Adipocyte (in vitro differentiated cells): ENCODE results near the gene CFAP45.
A peak's percentile ranks its signal among the peaks of the same experiment; 100 is the strongest.

Source experiments
- DNase-seq: peaks from one replicate; pipeline ENCODE4 v3.0.0-alpha.2; 2015; ENCODE audit warnings: low read depth
- H3K27me3 ChIP-seq: replicated peaks from 2 replicates; pipeline ENCODE4 v1.7.0; 2013; ENCODE audit warnings: mild to moderate bottlenecking, low read length, moderate library complexity; ENCODE audit not compliant: control insufficient read depth, insufficient read depth
- H3K36me3 ChIP-seq: 2 replicates; pipeline ENCODE4 v1.7.0; 2013; ENCODE audit warnings: low read length, mild to moderate bottlenecking, moderate library complexity; ENCODE audit not compliant: control insufficient read depth, insufficient read depth, severe bottlenecking
- H3K4me1 ChIP-seq: 2 replicates; pipeline ENCODE4 v1.7.0; 2013; ENCODE audit warnings: mild to moderate bottlenecking, low read length, moderate library complexity; ENCODE audit not compliant: control insufficient read depth, insufficient read depth
- H3K4me3 ChIP-seq: 2 replicates; pipeline ENCODE4 v1.7.0; 2013; ENCODE audit warnings: mild to moderate bottlenecking, low read length, moderate library complexity
- H3K9ac ChIP-seq: 2 replicates; pipeline ENCODE4 v1.7.0; 2013; ENCODE audit warnings: mild to moderate bottlenecking, low read length, moderate library complexity
- H3K9me3 ChIP-seq: 2 replicates; pipeline ENCODE4 v1.7.0; 2013; ENCODE audit warnings: mild to moderate bottlenecking, low read length, moderate library complexity; ENCODE audit not compliant: control insufficient read depth

The CFAP45 gene

DNA sequence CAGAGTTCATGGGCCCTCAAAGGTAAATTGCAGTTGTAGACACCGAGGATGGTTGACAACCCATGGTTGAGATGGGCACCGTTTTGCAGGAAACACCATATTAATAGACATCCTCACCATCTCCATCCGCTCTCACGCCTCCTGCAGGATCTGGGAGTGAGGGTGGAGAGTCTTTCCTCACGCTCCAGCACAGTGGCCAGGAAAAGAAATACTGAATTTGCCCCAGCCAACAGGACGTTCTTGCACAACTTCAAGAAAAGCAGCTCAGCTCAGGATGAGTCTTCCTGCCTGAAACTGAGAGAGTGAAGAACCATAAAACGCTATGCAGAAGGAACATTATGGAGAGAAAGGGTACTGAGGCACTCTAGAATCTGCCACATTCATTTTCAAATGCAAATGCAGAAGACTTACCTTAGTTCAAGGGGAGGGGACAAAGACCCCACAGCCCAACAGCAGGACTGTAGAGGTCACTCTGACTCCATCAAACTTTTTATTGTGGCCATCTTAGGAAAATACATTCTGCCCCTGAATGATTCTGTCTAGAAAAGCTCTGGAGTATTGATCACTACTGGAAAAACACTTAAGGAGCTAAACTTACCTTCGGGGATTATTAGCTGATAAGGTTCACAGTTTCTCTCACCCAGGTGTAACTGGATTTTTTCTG is 64.0 kb downstream of the CFAP45 start:
- no peak for DNase-seq
- no peaks in the 10 kb centered on the region for H3K27me3 ChIP-seq

DNA sequence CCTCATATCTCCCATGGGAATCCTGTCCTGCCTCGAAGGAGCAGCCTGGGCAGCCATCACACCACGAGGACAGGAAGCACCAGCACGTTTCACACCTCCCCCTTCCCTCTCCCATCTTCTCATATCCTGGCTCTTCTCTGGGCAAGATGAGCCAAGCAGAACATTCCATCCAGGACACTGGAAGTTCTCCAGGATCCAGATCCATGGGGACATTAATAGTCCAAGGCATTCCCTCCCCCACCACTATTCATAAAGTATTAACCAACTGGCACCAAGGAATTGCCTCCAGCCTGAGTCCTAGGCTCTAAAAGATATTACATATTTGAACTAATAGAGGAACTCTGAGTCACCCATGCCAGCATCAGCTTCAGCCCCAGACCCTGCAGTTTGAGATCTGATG is 64.6 kb downstream of the CFAP45 start:
- DNase-seq, result no peak
- H3K9me3 ChIP-seq, result no peaks in the 10 kb centered on the region
- no peak overlapping the region for H3K4me3 ChIP-seq
- H3K27me3 ChIP-seq, result no peaks in the 10 kb centered on the region
- H3K4me1 ChIP-seq, result peaks cover 18% of the 10 kb centered on the region
- H3K9ac ChIP-seq, result no peak overlapping the region
- H3K36me3 ChIP-seq, result no peaks in the 10 kb centered on the region

More for the DNA sequence above, 64.0 kb downstream of the CFAP45 start:
- Histone ChIP-seq H3K36me3 (no peaks in the 10 kb centered on the region), H3K9me3 (no peaks in the 10 kb centered on the region), H3K4me1 (peaks cover 13% of the 10 kb centered on the region), H3K9ac (no peak overlapping the region), H3K4me3 (no peak overlapping the region)

DNA sequence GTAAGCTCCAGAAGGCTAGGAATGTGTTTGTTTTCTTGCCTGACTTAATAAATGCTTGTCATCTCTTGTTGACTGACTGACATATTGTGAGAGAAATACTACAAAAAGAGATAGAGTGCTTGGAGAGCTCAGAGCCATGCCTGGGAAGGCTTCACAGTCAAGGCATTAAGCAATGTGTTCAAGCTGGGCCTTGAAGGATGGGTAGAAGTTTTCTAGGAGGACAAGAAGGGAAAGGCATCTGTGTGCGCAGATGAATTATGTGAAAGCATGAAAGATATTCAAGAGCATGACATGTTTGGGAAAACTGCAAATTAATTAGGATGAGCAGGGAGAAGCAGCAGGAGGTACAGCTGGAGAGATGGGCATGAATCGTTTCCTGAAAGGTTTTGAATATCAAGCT is 67.7 kb downstream of the CFAP45 start:
- Histone ChIP-seq H3K4me3 (no peak overlapping the region), H3K27me3 (no peaks in the 10 kb centered on the region), H3K9ac (no peak overlapping the region), H3K9me3 (no peaks in the 10 kb centered on the region), H3K36me3 (no peaks in the 10 kb centered on the region), H3K4me1 (peaks cover 27% of the 10 kb centered on the region)
- DNase-seq, result no peak

DNA sequence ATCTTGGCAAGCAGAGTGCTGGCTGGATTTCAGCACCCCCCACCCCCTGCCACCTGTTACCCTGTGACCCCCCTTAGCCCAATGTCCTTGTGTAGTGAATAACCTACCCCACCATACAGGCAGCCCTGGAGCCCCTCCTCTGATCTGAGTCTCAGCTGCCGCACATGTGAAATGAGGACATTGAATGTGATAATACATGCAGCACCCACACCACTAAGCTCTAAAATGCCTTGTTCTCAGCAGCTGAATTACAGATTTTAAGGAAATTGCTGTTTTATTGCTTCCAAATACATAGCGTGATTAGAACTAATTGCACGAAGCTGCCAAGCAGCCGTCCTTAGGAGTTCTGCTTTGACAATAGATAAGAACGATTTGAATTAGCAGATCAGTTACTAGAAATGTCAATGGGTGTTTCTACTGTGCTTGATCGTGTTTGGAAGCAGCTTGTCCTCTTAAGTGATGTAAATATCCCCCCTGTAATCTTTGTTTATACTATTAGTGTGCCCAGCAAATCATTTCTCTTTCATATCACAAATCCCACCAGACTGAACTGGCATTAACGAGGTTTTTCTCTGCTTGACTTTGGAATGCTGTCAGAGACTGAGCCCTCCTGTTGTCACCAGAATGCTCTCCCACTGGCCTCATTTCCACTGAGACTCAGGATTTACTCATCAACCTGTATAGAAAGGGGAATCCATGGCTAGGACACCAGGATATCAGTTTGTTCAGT is 68.4 kb downstream of the CFAP45 start:
- H3K4me3 ChIP-seq, result no peak overlapping the region
- no peaks in the 10 kb centered on the region for H3K9me3 ChIP-seq
- no peak for DNase-seq
- no peaks in the 10 kb centered on the region for H3K27me3 ChIP-seq
- no peak overlapping the region for H3K9ac ChIP-seq
- no peaks in the 10 kb centered on the region for H3K36me3 ChIP-seq
- peaks cover 27% of the 10 kb centered on the region for H3K4me1 ChIP-seq

DNA sequence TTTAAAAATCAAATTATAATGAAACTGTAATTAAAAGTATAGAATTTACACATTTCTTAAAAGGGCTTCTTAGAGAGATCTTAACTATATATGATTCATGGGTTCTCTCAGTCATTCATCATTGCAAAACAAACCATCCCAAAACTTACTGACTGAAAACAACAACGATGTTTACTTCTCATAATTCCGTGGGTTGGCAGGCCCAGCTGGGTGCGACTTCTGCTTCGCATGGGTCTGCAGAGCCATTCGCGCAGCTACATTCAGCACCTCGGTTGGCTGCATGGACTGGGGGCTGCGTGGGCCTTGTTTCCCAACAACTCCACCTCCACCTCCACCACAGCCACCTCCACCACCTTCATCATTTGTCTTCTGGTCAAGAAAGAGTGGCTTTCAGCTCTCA is 69.2 kb downstream of the CFAP45 start:
- Histone ChIP-seq H3K4me3 (no peak overlapping the region), H3K9me3 (no peaks in the 10 kb centered on the region), H3K4me1 (peaks cover 22% of the 10 kb centered on the region), H3K36me3 (no peaks in the 10 kb centered on the region), H3K27me3 (no peaks in the 10 kb centered on the region), H3K9ac (no peak overlapping the region)
- DNase-seq, result no peak

DNA sequence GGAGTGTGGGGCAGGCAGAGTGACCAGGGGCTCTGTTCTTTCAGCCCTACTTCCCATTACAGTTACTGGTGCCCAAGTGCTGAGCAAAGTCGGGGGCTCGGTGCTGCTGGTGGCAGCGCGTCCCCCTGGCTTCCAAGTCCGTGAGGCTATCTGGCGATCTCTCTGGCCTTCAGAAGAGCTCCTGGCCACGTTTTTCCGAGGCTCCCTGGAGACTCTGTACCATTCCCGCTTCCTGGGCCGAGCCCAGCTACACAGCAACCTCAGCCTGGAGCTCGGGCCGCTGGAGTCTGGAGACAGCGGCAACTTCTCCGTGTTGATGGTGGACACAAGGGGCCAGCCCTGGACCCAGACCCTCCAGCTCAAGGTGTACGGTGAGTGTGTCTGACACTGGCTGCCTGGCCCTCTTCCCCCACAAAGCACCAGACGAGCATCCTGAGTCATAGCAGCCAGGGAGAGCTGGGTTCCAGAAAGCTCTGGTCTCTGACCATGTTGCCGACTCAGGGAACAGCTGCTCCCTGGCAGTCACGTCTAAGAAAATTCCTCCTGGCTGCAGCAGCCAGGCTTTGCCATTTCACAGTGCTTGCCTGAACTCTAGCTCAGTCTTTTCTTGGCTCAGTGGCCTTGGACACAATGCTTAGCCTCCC is 70.0 kb downstream of the CFAP45 start:
- Histone ChIP-seq H3K36me3 (no peaks in the 10 kb centered on the region), H3K9me3 (no peaks in the 10 kb centered on the region), H3K27me3 (no peaks in the 10 kb centered on the region), H3K9ac (no peak overlapping the region), H3K4me1 (peaks cover 15% of the 10 kb centered on the region), H3K4me3 (no peak overlapping the region)
- DNase-seq, result peak; percentile 46

DNA sequence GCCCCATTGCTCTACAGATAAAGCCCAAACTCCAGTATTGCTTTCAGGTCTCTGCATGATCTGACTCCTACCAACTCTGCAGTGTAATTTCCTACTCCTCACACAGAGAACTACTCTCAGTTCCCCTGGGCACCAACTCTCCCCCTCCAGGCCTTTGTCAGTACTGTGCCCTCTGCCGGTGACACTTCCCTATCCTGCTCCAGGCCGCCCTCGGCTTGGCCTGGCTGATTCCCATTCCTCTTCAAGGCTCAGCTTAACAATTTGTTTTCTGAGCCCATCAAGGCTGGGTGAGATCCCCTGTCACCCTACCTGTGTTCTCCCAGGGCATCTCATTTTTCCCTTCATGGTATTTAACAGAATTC is 70.7 kb downstream of the CFAP45 start:
- DNase-seq, result no peak
- Histone ChIP-seq H3K36me3 (no peaks in the 10 kb centered on the region), H3K9ac (no peak overlapping the region), H3K27me3 (no peaks in the 10 kb centered on the region), H3K9me3 (no peaks in the 10 kb centered on the region), H3K4me3 (no peak overlapping the region), H3K4me1 (peaks cover 15% of the 10 kb centered on the region)

DNA sequence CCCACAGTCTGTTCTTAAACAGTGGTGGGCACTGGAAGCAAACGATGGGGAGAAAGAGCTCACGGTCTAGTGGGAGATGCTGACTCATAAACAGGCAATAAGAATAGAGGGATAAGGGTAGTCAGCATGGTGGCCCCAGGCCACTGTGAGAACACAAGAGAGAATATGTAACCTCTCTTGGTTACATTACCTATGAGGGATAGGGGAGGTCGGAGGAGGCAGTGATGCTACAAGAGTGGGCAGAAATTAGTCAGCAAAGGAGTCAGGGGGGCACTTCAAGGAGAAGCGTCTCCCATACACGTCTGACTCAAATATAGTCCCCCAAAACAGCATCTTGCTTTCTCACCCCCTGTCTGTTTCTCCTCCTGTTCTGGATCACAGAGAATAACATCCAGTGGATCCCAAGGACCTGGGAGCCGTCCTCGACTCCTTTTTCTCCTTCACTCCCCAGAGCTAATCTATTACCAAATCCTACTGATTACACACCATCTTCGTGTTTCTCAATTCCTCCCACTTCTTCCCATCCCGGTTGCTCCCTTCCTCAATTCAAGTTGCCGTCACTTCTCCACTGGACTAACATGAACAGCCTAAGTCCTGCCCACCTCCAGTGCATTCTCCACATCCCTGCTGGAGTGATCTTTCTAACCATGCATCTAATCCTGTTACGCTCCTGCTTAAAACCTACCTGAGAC is 71.2 kb downstream of the CFAP45 start:
- Histone ChIP-seq H3K4me3 (no peak overlapping the region), H3K36me3 (no peaks in the 10 kb centered on the region), H3K9ac (no peak overlapping the region), H3K4me1 (peaks cover 15% of the 10 kb centered on the region), H3K27me3 (no peaks in the 10 kb centered on the region), H3K9me3 (no peaks in the 10 kb centered on the region)
- no peak for DNase-seq

DNA sequence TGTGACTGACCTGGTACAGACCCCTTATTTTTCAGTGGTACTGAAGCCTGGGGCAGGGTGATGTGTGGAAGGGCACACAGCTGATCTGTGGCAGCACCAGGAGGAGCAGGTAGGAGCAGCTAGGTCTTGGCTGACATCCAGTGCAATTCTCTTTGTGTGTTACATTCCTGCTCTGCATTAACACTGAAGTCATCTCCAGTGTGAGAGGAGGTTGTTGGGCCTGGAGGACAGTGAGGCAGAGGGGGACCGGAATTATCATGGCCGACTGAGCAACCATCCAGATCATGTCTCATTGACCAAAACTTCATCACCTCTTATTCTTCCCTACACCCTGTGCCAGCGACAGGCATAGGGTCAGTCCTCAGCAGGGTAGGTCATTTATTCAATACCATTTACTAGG is 71.8 kb downstream of the CFAP45 start:
- no peak overlapping the region for H3K4me3 ChIP-seq
- H3K9ac ChIP-seq, result no peak overlapping the region
- no peaks in the 10 kb centered on the region for H3K36me3 ChIP-seq
- peaks cover 2% of the 10 kb centered on the region for H3K27me3 ChIP-seq
- DNase-seq, result no peak
- no peaks in the 10 kb centered on the region for H3K9me3 ChIP-seq
- H3K4me1 ChIP-seq, result peaks cover 15% of the 10 kb centered on the region

DNA sequence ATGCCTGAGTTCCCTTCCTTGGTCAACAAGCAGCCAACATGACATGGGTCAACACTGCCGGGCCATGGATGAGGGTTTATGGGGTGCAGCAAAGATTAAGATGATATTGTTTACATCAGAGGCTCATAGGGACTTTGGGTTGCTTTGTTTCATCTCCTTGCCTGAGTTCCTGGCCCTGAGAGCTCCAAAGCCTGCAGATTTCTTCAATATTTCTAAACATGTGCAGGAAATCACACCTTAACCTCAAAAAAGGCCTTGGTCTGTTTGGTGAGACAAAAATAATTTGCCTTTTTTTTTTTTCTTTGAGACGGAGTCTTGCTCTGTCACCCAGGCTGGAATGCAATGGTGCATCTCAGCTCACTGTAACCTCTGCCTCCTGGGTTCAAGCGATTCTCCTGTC is 72.4 kb downstream of the CFAP45 start:
- H3K9me3 ChIP-seq, result no peaks in the 10 kb centered on the region
- no peaks in the 10 kb centered on the region for H3K36me3 ChIP-seq
- peaks cover 15% of the 10 kb centered on the region for H3K4me1 ChIP-seq
- H3K9ac ChIP-seq, result no peak overlapping the region
- H3K4me3 ChIP-seq, result no peak overlapping the region
- H3K27me3 ChIP-seq, result peaks cover 8% of the 10 kb centered on the region
- no peak for DNase-seq

DNA sequence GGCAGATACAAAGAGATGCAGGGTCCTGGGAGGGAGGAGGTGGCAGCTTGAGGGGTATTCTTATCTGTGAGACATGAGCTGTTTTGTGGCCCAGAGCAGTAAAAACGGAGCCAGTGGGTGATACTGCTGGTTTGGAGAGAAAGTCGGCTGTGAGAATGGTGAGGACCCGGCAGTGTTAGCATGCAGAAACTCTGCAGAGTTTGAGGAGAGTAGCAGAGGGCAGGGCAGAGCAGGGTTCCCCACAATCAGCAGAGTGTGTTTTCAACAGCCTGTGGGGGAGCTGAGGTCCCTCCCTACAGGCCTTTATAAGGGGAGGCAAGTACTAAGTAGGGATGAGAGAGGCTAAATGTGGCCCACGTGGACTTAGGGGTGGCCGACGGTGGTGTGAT is 72.9 kb downstream of the CFAP45 start:
- H3K36me3 ChIP-seq, result no peaks in the 10 kb centered on the region
- peaks cover 13% of the 10 kb centered on the region for H3K27me3 ChIP-seq
- H3K9ac ChIP-seq, result no peak overlapping the region
- H3K9me3 ChIP-seq, result no peaks in the 10 kb centered on the region
- peaks cover 15% of the 10 kb centered on the region for H3K4me1 ChIP-seq
- no peak for DNase-seq
- no peak overlapping the region for H3K4me3 ChIP-seq
